Jurkat, Clone E6-1 (cell line): ENCODE measurements around the gene RPLP1.
"Not testable (repeated sequence)": the region's sequence is repeated elsewhere in the genome, so short reads cannot be mapped to it uniquely, and the experiment has no call there.

Source experiments
- DNase-seq: peaks from one replicate; pipeline ENCODE4 v3.0.0-alpha.2; 2011; ENCODE audit warnings: low read depth, low spot score
- H3K4me3 ChIP-seq: 2 replicates; pipeline ENCODE4 v1.5.1; 2011; ENCODE audit warnings: mild to moderate bottlenecking, low read length, control low read depth, moderate library complexity

Gene RPLP1

DNA sequence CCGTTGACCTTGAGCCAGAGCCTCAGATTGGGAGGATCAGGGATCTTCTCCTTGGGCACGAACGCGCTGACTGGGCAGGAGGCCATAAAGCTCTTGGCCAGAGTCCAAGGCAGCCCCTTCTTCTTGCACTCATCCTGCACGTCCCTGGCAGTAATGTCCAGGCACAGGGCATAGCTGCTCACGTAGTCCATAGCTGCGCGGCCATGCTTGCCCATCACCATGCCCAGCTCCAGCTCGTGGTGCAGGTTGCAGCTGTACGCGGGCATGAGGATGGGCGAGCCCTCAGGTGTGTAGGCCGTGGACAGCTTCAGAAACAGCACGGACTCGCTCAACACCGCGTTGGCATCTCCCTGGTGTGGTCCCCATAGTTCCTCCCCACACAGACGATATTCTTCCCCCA lies 17.9 kb upstream of the RPLP1 start:
- H3K4me3 ChIP-seq: no peak overlapping the region
- DNase-seq: no peak

DNA sequence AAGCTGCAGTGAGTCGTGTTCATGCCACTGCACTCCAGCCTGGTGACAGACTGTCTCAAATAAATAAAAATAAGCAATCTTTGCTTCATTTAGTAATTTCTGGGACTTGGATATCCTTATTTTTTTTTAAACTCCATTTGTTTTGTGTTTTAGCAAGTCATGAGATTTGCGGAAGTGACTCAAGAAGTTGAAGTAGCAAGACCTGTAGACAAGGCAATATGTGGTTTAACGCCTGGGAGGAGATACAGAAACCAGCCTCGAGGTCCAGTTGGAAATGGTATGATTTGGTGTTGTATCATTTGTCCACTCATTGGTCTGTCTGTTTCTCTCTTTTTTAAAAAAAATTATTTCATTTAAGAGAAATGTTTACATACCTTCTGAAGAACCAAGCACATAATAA lies 16.6 kb upstream of the RPLP1 start:
- H3K4me3 ChIP-seq: no peak overlapping the region
- DNase-seq: no peak

DNA sequence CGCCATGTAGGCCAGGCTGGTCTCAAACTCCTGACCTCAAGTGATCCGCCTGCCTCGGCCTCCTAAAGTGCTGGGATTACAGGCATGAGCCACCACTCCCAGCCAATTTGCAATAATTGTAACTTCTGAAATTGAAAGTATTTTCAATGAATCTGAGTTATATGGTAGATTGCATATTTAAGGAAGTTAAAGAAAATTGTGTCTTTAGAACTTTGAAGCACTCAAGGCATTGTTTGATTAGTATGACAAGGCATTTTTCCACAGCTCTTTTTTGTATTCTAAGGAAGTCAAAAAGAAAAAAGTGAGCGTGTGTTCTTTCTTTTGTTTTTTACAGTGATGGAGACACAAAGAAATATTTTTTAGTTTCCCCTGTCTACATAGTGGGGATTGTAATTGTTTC lies 15.7 kb upstream of the RPLP1 start:
- H3K4me3 ChIP-seq: no peak overlapping the region
- no peak for DNase-seq

- no peak for DNase-seq
- H3K4me3 ChIP-seq: no peak overlapping the region
Measured at GRCh38 chr15:69439623-69440022, 13.0 kb upstream of the RPLP1 start.

DNA sequence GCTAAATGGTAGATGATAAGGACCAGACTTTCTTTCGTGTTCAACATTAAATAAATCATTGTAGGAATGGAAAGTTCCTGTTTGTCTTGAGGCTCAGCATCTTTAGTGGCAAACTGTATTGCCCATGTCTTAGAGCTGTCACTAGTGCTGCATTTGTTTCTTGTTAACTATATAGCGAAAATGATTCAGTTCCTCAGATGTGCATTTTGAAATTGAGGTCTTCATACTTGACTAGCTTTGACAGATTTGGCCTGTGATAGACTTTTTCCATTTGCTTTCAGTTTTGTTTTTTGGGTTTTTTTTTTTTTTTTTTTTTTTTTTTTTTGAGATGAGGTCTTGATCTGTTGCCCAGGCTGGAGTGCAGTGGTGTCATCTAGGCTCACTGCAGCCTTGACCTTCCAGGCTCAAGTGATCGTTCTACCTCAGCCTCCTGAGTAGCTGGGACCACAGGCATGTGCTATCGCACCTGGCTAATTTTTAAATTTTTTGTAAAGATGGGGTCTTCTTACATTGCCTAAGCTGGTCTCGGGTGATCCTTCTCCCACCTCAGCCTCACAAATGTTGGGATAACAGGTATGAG lies 9.5 kb upstream of the RPLP1 start:
- no peak overlapping the region for H3K4me3 ChIP-seq
- DNase-seq: no peak

- H3K4me3 ChIP-seq: no peak overlapping the region
- DNase-seq: no peak
Measured at GRCh38 chr15:69444686-69445085, 7.9 kb upstream of the RPLP1 start.

GRCh38 chr15:69446953-69447352 lies 5.7 kb upstream of the RPLP1 start:
- no peak overlapping the region for H3K4me3 ChIP-seq
- DNase-seq: no peak

- H3K4me3 ChIP-seq, DNase-seq: not testable (repeated sequence)
Measured at GRCh38 chr15:69450221-69450620, 2.4 kb upstream of the RPLP1 start.

- peak overlapping the region; percentile 76 for H3K4me3 ChIP-seq
- DNase-seq: no peak
Measured at GRCh38 chr15:69450968-69451695, 1.5 kb upstream of the RPLP1 start.

DNA sequence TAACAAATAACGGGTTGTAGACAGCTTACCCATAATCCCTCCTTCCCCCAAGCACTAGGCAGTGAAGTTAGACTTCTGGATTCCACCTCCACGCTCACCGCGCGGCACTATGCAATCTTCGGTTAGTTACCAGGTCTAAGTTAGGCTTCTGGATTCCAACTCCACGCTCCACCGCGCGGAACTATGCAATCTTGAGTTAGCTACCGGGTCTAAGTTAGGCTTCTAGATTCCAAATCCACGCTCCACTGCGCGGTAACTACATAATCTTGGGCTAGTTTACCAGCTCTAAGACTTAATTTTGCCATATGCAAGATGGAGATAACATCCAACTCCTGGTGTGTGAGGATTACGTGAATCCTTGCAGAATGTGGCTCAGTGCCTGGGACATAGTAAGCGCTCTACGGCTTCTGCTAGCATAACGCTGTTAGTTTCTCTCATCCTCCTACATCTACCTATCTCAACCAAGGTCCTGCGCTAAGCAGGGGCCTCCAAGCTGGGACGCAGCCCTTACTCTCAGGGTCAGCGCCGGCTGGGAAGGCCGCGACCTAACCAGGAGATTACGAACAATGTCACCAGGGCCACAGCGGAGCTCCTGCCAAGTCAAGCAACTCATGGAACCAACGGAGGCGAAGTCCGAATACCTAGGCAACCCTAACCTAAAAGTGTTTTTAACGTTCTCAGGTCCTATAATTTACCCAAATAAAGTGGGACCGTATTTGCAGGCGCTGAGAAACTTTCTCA lies 497 bp upstream of the RPLP1 start:
- DNase-seq: peak; percentile 44
- H3K4me3 ChIP-seq: peak overlapping the region; percentile 76

- no peak for DNase-seq
- H3K4me3 ChIP-seq: no peak overlapping the region
Measured at GRCh38 chr15:69454953-69455352, 2.3 kb downstream of the RPLP1 start.

DNA sequence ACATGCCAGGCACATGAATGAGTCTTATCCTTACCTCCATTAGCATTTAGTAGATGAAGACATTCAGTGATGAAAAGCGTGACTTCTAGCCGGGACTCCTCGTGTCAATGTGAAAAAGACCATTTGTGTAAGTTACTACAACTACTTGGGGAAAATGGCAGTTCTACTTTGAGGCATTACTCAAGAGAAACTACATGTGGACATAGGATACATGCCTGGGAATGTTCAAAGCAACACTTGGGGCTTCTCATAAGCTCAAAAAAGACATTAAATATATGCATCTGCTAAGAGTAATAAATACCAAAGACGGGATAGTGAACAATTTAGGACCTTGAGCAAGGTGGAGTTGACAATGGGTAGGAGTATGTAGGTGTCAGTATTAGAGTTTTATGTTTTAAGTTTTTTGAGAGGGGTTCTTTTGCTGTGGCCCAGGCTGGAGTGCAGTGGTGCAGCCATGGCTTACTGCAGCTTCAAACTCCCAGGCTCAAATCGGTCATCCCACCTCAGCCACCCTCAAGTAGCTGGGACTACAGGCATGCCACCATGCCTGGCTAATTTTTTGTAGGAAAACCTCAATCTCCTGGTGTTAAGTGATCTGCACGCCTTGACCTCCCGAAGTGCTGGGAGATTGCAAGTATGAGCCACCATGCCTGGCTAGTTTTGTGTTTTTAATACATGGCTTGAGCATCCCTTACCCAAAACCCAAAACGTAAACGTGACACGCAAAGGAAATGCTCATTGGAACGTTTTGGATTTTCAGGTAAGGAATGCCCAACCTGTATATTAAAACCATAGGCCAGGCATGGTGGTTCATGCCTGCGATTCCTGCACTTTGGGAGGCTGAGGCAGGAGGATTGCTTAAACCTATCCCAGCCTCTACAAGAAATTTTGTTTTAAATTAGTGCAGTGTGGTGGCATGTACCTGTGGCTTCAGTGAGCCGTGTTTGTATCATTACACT lies 3.9 kb downstream of the RPLP1 start:
- no peak overlapping the region for H3K4me3 ChIP-seq
- DNase-seq: no peak

DNA sequence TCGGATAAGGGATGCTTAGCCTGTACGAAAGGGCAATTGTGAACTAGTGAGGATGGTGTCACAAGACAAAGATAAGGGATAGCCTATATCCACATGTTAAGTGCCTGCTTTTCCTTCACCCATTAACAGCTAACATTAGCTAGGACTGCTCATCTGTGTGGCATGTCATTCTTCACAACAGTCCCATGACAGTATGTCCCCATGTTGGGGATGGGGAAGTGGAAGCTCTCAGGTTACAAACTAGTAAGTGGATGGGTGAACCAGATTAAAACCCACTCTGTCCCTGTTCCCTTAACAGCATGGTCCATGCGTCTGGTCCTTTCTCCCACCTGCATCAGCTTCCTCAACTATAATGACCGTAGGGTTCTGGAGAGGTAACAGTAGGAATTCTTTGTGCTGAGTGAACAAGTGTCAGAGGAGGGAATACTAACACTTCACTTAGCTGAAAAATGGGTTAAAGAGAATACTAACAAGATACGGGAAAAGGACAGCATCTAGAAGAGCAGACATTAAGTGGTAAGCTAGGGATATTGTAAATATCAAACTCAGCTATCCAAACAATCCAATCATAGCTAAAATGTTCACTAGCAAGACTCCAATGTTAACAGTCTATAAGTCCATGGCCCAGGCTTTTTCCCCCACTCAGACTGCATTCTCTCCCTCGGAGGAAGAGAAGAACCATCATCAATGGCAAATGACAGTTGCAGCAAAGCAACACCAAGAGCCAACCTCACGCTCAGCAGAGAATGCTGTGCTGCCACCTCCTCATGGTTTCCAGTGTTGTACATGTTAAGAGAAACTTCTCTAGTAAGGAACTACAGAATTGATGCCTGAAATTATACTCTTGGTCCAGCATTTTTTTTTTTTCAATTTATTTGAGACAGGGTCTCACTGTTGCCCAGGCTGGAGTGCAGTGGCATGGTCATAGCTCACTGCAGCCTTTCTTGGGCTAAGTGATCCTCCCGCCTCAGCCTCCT lies 5.0 kb downstream of the RPLP1 start:
- no peak for DNase-seq

GRCh38 chr15:69459066-69459465 lies 6.4 kb downstream of the RPLP1 start:
- DNase-seq: no peak

More for the DNA sequence above, 5.0 kb downstream of the RPLP1 start:
- no peak overlapping the region for H3K4me3 ChIP-seq

GRCh38 chr15:69460481-69460880 lies 7.9 kb downstream of the RPLP1 start:
- no peak for DNase-seq

More at GRCh38 chr15:69459066-69459465, 6.4 kb downstream of the RPLP1 start:
- H3K4me3 ChIP-seq: no peak overlapping the region

DNA sequence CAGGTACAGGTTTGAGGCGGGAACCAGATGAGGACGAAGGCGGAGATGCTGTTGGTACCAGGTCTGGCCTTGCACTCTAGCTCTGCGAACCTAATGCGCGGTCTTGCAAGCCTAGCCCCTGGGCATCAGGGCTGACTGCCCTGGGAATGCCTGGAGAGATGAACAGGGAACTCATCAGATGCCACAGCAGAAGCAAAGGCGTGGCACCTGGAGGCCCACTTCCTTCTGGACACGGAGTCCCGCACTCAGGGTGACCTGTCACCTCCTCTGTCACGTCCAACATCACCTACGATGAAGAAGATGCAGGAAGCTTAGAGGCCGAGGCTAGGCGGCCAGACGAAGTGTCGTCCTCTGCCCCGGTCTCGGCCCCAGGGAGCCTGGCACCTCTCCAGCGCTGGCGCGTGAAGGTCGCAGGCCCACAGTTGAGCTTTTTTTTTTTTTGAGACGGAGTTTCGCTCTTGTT lies 9.4 kb downstream of the RPLP1 start:
- DNase-seq: no peak
- H3K4me3 ChIP-seq: peak overlapping the region; percentile 60

More at GRCh38 chr15:69460481-69460880, 7.9 kb downstream of the RPLP1 start:
- H3K4me3 ChIP-seq: no peak overlapping the region

DNA sequence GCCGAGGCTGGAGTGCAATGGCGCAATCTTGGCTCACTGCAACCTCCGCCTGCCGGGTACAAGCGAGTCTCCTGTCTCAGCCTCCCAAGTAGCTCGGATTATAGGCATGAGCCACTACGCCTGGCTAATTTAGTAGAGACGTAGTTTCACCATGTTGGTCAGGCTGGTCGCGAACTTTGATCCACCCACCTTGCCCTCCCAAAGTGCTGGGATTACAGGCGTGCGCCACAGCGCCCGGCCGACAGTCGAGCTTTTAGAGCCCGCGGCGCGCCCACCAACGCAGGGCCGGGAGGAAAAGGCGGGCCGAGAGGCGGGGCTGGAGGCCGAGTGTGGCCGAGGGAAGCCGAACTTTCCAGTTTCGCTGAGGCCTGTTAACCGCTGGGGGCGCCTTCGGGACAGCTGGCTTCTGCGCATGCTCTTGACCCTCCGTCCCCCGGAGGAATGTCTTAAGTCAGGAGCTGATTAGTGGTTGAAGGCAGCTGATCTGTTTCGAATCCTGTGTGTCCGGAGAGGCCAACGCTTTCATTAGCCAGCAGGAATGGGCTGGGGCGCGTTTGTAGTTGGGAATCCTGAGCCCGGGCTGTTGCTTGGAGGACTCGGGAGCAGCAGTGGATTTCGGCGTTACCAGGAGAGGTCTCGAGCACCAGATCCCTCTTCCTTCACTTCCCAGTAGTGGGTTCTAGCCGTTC lies 10.0 kb downstream of the RPLP1 start:
- DNase-seq: peak; percentile 93
- peak overlapping the region; percentile 60 for H3K4me3 ChIP-seq
